22Rv1 (cell line): ENCODE measurements around the gene SRMS.
A peak's percentile ranks its signal among the peaks of the same experiment; 100 is the strongest.

ENCODE experiments used
- H3K27ac ChIP-seq: fragments of 450-650 bp; 2 replicates; pipeline ENCODE4 v1.5.1; 2017
- ZFX ChIP-seq: fragments of 450-650 bp; IDR thresholded peaks from 2 replicates; pipeline ENCODE4 v1.6.1; 2017; ENCODE audit warnings: antibody characterized with exemption, borderline replicate concordance
- TF ChIP-seq, protein P1 (sequence below): fragments of 450-650 bp; IDR thresholded peaks from 2 replicates; pipeline ENCODE4 v1.5.1; 2017; ENCODE audit warnings: mild to moderate bottlenecking

The SRMS gene

DNA sequence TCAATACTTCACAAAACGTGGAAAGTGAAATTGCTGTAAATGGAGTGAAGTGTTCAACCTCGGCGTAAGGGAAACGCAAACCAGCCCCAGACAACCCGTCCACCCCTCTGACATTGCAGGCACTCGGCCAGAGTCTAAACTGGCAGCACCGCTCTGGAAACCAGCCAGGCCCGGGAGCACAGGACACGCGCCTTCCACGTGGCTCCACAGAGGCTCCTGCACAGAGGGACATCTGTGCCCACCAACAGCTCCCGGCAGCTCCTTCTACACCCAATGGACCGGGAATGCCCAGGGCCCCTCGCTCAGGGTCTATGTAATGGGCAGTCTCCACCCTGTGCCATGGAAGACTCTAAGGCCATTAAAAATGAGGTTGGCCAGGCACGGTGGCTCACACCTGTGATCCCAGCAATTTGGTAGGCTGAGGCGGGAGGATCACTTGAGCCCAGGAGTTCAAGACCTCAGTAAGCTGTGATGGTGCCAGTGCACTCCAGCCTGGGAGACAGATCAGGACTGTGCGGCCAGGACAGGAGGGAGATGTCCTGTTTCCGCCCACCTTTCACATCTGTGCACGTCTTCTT is 29.9 kb upstream of the SRMS start:
- no peak overlapping the region for H3K27ac ChIP-seq
- TF ChIP-seq, protein P1, sequence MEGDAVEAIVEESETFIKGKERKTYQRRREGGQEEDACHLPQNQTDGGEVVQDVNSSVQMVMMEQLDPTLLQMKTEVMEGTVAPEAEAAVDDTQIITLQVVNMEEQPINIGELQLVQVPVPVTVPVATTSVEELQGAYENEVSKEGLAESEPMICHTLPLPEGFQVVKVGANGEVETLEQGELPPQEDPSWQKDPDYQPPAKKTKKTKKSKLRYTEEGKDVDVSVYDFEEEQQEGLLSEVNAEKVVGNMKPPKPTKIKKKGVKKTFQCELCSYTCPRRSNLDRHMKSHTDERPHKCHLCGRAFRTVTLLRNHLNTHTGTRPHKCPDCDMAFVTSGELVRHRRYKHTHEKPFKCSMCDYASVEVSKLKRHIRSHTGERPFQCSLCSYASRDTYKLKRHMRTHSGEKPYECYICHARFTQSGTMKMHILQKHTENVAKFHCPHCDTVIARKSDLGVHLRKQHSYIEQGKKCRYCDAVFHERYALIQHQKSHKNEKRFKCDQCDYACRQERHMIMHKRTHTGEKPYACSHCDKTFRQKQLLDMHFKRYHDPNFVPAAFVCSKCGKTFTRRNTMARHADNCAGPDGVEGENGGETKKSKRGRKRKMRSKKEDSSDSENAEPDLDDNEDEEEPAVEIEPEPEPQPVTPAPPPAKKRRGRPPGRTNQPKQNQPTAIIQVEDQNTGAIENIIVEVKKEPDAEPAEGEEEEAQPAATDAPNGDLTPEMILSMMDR = no peak
- no peak for TF ChIP-seq ZFX

DNA sequence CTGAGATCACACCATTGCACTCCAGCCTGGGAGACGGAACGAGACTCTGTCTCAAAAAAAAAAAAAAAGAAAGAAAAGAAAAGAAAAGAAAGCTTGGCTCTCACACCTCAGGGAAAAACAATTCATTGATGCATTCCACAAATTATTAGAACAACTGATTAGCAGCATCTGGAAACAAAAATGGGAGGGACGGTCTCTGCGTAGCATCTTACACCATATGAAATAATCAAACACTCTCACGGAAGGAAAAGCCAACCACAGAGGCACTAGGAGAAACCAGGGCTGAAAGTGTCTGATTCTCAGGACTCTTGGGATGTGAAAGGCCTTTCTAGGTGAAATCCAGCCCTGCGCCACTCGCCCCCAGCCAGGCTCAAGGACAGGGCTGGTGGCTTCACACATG is 28.8 kb upstream of the SRMS start:
- H3K27ac ChIP-seq = no peak overlapping the region
- TF ChIP-seq ZFX = no peak
- TF ChIP-seq, protein P1 = no peak

DNA sequence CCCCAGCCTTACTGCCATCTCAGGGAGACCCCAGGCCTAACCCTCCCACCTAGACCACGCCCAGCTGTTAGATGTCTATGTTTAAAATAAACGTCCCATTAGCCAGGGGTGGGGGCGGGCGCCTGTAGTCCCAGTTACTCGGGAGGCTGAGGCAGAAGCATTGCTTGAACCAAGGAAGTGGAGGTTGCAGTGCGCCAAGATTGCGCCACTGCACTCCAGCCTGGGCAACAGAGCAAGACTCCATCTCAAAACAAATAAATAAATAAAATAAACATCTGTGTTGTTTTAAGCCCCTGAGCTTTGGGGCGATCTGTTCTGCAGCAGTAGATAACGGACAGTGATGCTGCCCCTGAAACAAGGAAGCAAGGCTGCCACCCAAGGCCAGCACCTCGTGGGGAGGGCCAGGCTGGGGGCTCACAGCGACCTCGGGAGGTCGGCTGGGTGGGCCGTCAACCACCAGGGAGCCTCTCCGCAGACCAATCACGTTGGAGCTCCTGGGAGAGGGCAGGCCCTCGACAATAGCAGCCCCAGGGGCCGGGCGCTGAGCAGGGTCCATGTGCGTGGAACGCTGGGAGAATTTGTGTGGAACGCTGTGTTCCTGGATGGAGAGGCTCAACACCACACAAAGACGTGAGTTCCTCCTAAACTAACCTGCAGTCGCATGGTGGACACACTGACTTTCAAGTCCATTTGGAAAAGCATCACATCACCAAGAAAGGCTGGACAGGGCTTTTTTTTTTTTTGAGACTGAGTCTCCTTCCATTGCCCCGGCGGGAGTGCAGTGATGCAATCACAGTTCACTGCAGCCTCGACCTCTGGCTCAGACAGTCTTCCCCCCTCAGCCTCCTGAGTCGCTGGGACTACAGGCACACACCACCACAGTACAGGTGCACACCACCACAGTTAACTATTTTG is 27.5 kb upstream of the SRMS start:
- TF ChIP-seq, protein P1 = no peak
- no peak for TF ChIP-seq ZFX
- no peak overlapping the region for H3K27ac ChIP-seq

DNA sequence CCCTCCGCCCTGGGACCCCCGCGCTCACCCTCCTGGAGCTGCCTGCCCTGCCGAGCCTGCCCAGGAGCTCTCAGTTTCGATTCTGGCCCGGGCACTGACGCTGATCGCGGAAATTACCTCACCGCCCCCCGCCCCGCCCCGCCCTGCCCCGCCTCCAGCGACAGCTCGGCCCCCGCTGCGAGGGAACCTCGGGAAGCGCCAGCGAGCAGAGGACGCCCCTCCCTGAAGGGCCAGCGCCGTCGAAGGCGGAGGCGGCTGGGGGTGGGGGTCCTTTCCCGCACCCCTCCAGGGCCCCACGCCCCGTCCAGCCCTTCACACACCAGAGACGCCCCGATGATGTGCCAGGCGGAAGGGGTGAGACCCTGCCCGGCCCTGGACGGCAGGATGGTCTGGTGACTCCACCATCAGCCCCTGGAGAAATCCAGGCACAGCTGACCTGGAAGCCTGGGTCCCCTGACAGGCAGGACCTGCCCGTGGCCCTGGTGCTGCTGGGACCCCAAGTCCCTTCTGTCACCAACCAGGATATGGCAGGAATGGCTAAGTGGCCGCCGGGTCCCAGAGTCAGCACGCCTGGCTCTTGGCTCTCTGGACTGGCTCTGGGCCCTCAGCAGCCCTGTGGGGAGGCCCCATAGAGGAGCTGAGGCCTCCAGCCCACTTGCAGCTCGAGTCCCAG is 26.7 kb upstream of the SRMS start, which contains the start of gene HELZ2:
TSS of gene HELZ2 (minus strand) at position 84 of the 673 bp plus-strand sequence. CDS start 1,854 bp downstream, outside the sequence.
- no peak for TF ChIP-seq ZFX
- TF ChIP-seq, protein P1 = no peak
- H3K27ac ChIP-seq = no peak within 1 kb of the TSS

DNA sequence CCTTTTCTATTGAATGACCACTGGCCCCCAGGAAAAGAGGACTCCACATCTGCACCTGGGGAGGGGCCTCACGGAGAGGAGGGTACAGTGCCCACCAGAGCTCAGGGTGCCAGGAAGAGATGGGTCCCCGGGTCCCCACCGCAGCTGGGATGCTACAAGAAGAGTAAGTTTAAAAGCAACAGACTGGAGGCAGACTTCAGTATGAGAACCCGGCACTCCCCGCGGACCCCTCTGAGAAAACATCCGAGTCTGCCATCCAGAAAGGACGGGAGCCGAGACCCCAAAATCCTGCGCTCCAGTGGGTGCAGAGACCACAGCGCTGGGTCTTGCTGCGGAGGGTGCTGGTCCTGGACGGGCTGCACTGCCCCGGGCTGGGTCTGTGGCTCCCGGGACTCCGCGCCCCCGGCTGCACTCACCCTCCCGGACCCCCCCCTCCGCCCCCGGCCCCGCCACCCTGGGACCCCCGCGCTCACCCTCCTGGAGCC is 26.1 kb upstream of the SRMS start:
- H3K27ac ChIP-seq = no peak overlapping the region
- TF ChIP-seq, protein P1 = no peak

DNA sequence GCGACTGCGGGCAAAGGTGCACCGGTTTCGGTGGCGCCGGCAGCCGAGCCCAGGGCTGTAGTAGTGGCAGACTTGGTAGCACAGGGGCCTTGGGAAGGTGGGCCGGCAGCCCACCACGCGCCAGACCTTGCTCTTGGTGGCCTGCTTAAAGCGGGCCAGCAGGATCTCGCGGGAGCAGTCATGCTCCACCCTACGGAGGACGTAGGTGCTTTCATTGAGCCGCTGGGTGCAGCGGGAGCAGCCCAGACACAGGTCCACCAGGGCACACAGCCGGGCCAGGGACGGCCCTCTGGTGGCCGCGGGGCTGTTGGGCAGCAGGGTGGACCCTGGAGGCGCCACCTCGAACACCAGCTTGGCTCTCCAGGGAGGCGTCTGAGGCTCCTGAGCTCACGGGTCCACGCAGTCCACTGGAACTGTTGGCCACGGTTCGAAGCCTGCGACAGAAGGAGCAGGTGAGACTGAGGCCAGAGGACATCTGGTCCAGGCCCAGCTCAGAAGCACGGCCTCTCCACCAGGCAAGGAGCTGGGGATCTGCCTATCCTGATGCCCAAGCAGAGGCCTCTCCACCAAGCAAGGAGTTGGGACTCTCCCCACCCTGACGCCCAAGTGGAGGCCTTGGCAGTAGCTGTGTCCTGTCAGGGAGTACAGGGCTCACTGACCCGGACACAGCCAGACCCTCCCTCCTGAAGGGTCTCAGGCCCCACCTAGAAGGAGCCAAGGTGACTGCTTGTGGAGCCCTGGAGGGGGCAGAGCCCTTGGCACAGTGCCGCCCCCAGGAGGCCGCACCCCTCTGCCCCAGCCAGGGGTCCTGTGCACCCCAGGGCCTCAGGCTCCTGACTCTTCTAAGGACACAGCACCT is 25.5 kb upstream of the SRMS start:
- no peak overlapping the region for H3K27ac ChIP-seq
- TF ChIP-seq, protein P1 = 0 out of 2 replicates have a peak, but pooled peaks have one; percentile 6
- TF ChIP-seq ZFX = no peak
